SK-N-SH treated with all-trans-retinoic acid at 6 μM for 48 hours (cell line): ENCODE results near the gene RENBP.

ENCODE experiments used
- ATAC-seq: fragments of 200-7000 bp; cut with Tn5 transposase; 3 replicates; pipeline ENCODE4 v1.9.1; 2020; ENCODE audit warnings: mild to moderate bottlenecking, moderate library complexity
- ARNTL ChIP-seq: fragments of 450-650 bp; formaldehyde crosslinking; IDR thresholded peaks from 2 replicates; pipeline ENCODE4 v1.5.0; 2020; ENCODE audit warnings: low read depth, mild to moderate bottlenecking, moderate library complexity, borderline replicate concordance
- BACH2 ChIP-seq: fragments of 250-450 bp; sonication (Bioruptor Pico); IDR thresholded peaks from 2 replicates; pipeline ENCODE4 v1.9.0; 2021; ENCODE audit warnings: mild to moderate bottlenecking, borderline replicate concordance
- CSDC2 ChIP-seq: fragments of 250-450 bp; sonication (Bioruptor Pico); IDR thresholded peaks from 2 replicates; pipeline ENCODE4 v1.5.0; 2020; ENCODE audit warnings: mild to moderate bottlenecking, moderate library complexity
- ESRRG ChIP-seq: fragments of 250-450 bp; sonication (Bioruptor Pico); IDR thresholded peaks from 2 replicates; pipeline ENCODE4 v1.6.1; 2021; ENCODE audit warnings: mild to moderate bottlenecking
- GLIS3 ChIP-seq: fragments of 250-450 bp; sonication (Bioruptor Pico); IDR thresholded peaks from 2 replicates; pipeline ENCODE4 v1.5.0; 2020; ENCODE audit warnings: mild to moderate bottlenecking, moderate library complexity
- ISL1 ChIP-seq: fragments of 250-450 bp; sonication (Bioruptor Pico); IDR thresholded peaks from 2 replicates; pipeline ENCODE4 v2.1.2; 2022; ENCODE audit warnings: mild to moderate bottlenecking, moderate library complexity
- OSR1 ChIP-seq: fragments of 250-450 bp; sonication (Bioruptor Pico); IDR thresholded peaks from 2 replicates; pipeline ENCODE4 v1.8.0; 2022; ENCODE audit warnings: moderate library complexity, mild to moderate bottlenecking, inconsistent platforms
- PATZ1 ChIP-seq: fragments of 250-450 bp; sonication (Bioruptor Pico); IDR thresholded peaks from 2 replicates; pipeline ENCODE4 v1.8.0; 2020; ENCODE audit warnings: mild to moderate bottlenecking, moderate library complexity, borderline replicate concordance
- POU6F1 ChIP-seq: fragments of 250-450 bp; sonication (Bioruptor Pico); IDR thresholded peaks from 2 replicates; pipeline ENCODE4 v1.8.0; 2021; ENCODE audit warnings: low read depth, mild to moderate bottlenecking, moderate library complexity, borderline replicate concordance
- PPARA ChIP-seq: fragments of 250-450 bp; sonication (Bioruptor Pico); IDR thresholded peaks from 2 replicates; pipeline ENCODE4 v1.5.0; 2020; ENCODE audit warnings: mild to moderate bottlenecking, borderline replicate concordance
- RARB ChIP-seq: fragments of 250-450 bp; sonication (Bioruptor Pico); IDR thresholded peaks from 2 replicates; pipeline ENCODE4 v1.8.0; 2021; ENCODE audit warnings: mild to moderate bottlenecking, moderate library complexity
- SNAI2 ChIP-seq: fragments of 250-450 bp; sonication (Bioruptor Pico); IDR thresholded peaks from 2 replicates; pipeline ENCODE4 v1.5.0; 2020; ENCODE audit warnings: mild to moderate bottlenecking, moderate library complexity
- TOX ChIP-seq: fragments of 250-450 bp; sonication (Bioruptor Pico); IDR thresholded peaks from 2 replicates; pipeline ENCODE4 v1.8.0; 2021; ENCODE audit warnings: mild to moderate bottlenecking, moderate library complexity, borderline replicate concordance
- TSHZ2 ChIP-seq: fragments of 250-450 bp; sonication (Bioruptor Pico); IDR thresholded peaks from 2 replicates; pipeline ENCODE4 v1.5.0; 2020; ENCODE audit warnings: mild to moderate bottlenecking, moderate library complexity
- ZC3H10 ChIP-seq: fragments of 250-450 bp; sonication (Bioruptor Pico); IDR thresholded peaks from 2 replicates; pipeline ENCODE4 v1.5.1; 2021; ENCODE audit warnings: mild to moderate bottlenecking, moderate library complexity
- ZFP3 ChIP-seq: fragments of 250-450 bp; sonication (Bioruptor Pico); IDR thresholded peaks from 2 replicates; pipeline ENCODE4 v1.5.0; 2020; ENCODE audit warnings: mild to moderate bottlenecking, moderate library complexity
- ZNF565 ChIP-seq: fragments of 450-650 bp; formaldehyde crosslinking; conservative IDR thresholded peaks from 2 replicates; pipeline ENCODE4 v1.5.0; 2020; ENCODE audit warnings: low read depth, mild to moderate bottlenecking, moderate library complexity
- ZNF70 ChIP-seq: fragments of 450-650 bp; formaldehyde crosslinking; IDR thresholded peaks from 2 replicates; pipeline ENCODE4 v1.5.0; 2020; ENCODE audit warnings: mild to moderate bottlenecking, moderate library complexity
- ZNF8 ChIP-seq: fragments of 450-650 bp; formaldehyde crosslinking; IDR thresholded peaks from 2 replicates; pipeline ENCODE4 v1.5.0; 2020; ENCODE audit warnings: mild to moderate bottlenecking, moderate library complexity
- TF ChIP-seq, protein P1 (sequence below): fragments of 250-450 bp; sonication (Bioruptor Pico); IDR thresholded peaks from 2 replicates; pipeline ENCODE4 v1.5.1; 2020; ENCODE audit warnings: low read depth, mild to moderate bottlenecking, moderate library complexity
- TF ChIP-seq, protein P2 (sequence below): fragments of 250-450 bp; sonication (Bioruptor Pico); IDR thresholded peaks from 2 replicates; pipeline ENCODE4 v1.5.1; 2021; ENCODE audit warnings: mild to moderate bottlenecking, moderate library complexity

RENBP gene

GRCh38 chrX:153903991-153904957 lies 40.2 kb downstream of the RENBP start, which contains the start of gene AVPR2:
AVPR2 (plus strand) TSS chrX:153904673; CDS start chrX:153905146, 473 bp downstream.
- TF ChIP-seq CSDC2 (CRISPR knock-in tag) (no peak), PPARA (no peak), SNAI2 (CRISPR knock-in tag) (no peak), OSR1 (CRISPR knock-in tag) (no peak), ZNF8 (no peak), GLIS3 (no peak), POU6F1 (CRISPR knock-in tag) (no peak), ZFP3 (CRISPR knock-in tag) (no peak)
- ATAC-seq: no peak

- TF ChIP-seq ARNTL (CRISPR knock-in tag) (no peak), SNAI2 (CRISPR knock-in tag) (no peak), RARB (no peak), GLIS3 (no peak), ZNF565 (CRISPR knock-in tag) (no peak), OSR1 (CRISPR knock-in tag) (no peak), ZNF8 (no peak), TOX (CRISPR knock-in tag) (no peak), ZC3H10 (CRISPR knock-in tag) (no peak), PATZ1 (no peak), ZFP3 (CRISPR knock-in tag) (no peak), ISL1 (CRISPR knock-in tag) (no peak), BACH2 (CRISPR knock-in tag) (no peak), TSHZ2 (CRISPR knock-in tag) (no peak), ZNF70 (CRISPR knock-in tag) (no peak)
- TF ChIP-seq, protein P1, sequence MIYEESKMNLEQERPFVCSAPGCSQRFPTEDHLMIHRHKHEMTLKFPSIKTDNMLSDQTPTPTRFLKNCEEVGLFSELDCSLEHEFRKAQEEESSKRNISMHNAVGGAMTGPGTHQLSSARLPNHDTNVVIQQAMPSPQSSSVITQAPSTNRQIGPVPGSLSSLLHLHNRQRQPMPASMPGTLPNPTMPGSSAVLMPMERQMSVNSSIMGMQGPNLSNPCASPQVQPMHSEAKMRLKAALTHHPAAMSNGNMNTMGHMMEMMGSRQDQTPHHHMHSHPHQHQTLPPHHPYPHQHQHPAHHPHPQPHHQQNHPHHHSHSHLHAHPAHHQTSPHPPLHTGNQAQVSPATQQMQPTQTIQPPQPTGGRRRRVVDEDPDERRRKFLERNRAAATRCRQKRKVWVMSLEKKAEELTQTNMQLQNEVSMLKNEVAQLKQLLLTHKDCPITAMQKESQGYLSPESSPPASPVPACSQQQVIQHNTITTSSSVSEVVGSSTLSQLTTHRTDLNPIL (CRISPR knock-in tag): no peak
- ATAC-seq: no peak
Observed at GRCh38 chrX:153903238-153903980, 41.0 kb downstream of the RENBP start.

DNA sequence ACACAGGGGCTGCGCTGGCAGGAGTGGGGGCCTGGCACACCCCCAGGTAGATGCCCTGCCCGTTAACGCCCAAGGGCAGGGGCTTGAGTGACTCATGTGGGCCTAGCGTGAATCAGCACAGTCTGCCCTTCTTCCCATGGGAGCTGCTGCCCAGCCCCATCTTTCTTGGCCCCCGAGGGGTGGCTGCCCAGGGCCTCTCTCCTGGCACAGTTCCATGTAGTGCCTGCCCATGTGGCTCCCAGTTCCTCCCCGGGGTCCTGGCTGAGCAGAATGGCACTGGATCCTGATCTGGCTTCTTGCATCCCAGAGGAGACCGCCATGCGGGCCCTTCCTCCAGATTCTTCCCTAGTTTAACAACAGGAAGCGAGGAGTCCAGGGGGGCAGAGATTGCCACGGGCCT lies 42.1 kb downstream of the RENBP start:
- no peak for ATAC-seq
- TF ChIP-seq GLIS3 (no peak), ZNF8 (no peak), BACH2 (CRISPR knock-in tag) (no peak), POU6F1 (CRISPR knock-in tag) (no peak), CSDC2 (CRISPR knock-in tag) (no peak), PATZ1 (no peak), ESRRG (CRISPR knock-in tag) (no peak), ZC3H10 (CRISPR knock-in tag) (no peak), RARB (no peak), ZFP3 (CRISPR knock-in tag) (no peak), PPARA (no peak), ISL1 (CRISPR knock-in tag) (no peak)
- TF ChIP-seq, protein P2, sequence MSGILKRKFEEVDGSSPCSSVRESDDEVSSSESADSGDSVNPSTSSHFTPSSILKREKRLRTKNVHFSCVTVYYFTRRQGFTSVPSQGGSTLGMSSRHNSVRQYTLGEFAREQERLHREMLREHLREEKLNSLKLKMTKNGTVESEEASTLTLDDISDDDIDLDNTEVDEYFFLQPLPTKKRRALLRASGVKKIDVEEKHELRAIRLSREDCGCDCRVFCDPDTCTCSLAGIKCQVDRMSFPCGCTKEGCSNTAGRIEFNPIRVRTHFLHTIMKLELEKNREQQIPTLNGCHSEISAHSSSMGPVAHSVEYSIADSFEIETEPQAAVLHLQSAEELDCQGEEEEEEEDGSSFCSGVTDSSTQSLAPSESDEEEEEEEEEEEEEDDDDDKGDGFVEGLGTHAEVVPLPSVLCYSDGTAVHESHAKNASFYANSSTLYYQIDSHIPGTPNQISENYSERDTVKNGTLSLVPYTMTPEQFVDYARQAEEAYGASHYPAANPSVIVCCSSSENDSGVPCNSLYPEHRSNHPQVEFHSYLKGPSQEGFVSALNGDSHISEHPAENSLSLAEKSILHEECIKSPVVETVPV (CRISPR knock-in tag): no peak
- TF ChIP-seq, all 23 proteins: peak for 0
